ENCODE results near the gene HNRNPD. TPM values are rescaled to one million over a fixed set of nuclear protein-coding genes. Genes with fewer than 3 reads are reported as not detected.
"Not testable (repeated sequence)": the region's sequence is repeated elsewhere in the genome, so short reads cannot be mapped to it uniquely, and the experiment has no call there.

Gene HNRNPD
- total RNA-seq, 1 experiment from 2014 or later = 80.1 TPM

DNA sequence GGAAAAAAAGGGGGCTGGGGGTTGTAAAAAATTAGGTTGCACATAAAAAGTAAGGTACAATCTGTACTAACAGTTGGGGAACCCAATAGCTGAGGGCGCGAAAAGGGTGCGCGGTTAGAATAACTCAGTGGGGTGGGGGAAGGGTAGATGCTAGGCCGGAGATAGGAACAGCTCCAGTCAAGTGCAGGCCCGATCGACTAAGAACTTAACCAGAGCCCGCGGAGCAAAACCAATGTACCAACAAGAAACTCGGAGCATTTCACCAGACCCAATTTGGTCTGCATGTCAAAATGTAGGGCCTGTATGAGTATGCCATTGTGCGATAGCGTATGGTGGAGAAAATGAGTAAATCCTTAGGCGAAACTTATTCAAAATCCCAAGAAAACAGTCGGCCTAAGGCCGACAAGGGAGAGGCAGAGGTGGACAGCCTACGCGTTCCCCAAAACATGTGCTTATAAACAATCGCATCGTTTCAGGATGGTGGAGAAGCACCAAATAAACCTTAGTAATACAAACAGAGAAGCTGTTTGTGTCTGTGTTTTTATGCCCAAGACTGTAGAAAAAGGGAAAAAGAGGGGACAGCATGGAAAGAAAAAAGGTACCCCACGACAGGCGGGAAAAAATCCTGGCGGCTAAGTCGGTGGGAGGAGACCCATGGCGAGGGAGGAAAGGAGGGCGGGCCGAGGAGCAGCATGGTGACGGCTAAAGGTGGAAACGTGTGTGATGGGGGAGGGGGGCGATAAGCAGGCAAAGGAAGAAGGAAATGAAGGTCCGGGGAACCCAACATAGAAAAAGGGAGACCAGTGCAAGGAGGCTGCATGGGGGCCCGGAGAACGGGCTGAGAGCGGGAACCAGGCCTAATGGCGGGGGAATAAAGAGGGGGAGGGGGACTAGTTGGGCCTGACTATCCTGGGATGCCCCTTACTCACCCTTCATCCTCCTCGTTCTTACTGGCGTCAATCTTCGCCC is 990 bp downstream of the HNRNPD start:
- peak; percentile 89 for DNase-seq (ENCODE audit: low spot score)

GRCh38 chr4:82371497-82371896 is 2.3 kb downstream of the HNRNPD start:
- DNase-seq (ENCODE audit: low spot score) = peak; percentile 33

- no peak for DNase-seq (ENCODE audit: low spot score)
Measured at GRCh38 chr4:82367438-82368097, 6.2 kb downstream of the HNRNPD start.

DNA sequence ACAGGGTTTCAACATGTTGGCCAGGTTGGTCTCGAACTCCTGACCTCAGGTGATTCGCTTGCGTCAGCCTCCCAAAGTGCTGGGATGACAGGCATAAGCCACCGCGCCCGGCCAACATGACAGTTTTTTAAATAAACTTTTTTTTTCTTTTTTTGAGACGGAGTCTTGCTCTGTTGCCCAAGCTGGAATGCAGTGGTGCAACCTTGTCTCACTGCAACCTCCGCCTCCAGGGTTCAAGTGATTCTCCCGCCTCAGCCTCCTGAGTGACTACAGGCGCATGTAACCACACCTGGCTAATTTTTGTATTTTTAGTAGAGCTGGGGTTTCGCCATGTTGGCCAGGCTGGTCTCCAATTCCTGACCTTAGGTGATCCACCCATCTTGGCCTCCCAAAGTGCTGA is 7.4 kb downstream of the HNRNPD start:
- not testable (repeated sequence) for DNase-seq (ENCODE audit: low spot score)

DNA sequence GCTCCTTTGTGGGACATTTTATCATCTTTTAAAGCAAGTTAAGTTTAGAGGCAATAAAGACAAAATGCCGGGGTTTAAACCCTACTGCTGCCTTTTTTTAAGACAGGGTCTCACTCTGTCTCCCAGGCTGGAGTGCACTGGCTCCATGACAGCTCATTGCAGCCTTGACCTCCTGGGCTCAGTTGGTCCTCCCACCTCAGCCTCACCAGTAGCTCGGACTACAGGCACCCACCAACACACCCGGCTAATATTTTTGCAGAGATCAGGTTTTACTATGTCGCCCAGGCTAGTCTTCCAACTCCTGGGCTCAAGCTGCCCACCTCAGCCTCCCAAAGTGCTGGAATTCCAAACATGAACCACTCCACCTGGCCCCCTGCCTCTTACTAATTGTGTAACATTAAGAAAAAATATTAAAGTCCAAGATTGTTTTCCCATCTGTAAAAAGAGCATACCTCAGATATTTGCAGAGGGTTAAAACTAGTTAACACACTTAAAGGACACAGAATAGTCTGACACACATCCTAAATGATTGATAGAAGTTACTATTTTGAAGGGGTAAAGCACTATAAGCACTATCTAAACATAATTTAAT is 9.8 kb downstream of the HNRNPD start:
- DNase-seq (ENCODE audit: low spot score) = no peak

DNA sequence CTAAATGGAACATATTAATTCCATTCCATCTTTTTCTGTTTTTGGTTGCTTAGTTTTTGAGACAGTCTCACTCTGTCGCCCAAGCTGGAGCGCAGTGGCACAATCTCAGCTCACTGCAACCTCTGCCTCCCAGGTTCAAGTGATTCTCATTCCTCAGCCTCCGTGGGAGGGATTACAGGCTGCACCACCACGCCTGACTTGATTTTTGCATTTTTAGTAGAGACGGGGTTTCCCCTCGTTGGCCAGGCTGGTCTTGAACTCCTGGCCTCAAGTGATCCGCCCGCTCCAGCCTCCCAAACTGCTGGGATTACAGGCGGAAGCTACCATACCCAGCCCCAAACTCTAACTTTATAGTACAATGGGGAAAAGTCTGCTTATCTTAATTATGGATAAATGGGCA is 11.2 kb downstream of the HNRNPD start:
- DNase-seq (ENCODE audit: low spot score) = no peak

- peak; percentile 54 for DNase-seq (ENCODE audit: low spot score)
Measured at GRCh38 chr4:82360298-82361177, 13.3 kb downstream of the HNRNPD start.

DNA sequence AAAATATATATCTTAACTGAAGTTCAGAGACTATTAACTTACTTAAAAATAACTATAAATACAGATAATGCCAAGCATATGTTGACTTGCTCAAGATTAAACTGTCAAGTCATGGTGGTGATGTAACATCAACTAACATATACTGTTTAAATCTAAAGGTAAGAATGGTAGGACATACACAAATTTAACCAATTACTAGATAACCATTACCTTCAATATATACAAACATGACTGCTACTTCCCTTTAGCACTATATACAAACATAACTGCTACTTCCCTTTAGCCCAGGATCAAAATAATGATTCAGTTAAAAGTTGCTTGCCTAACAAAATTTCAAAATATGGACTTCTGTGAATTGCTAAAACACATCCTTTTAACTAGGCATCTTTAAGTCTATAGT is 14.9 kb downstream of the HNRNPD start:
- no peak for DNase-seq (ENCODE audit: low spot score)

DNA sequence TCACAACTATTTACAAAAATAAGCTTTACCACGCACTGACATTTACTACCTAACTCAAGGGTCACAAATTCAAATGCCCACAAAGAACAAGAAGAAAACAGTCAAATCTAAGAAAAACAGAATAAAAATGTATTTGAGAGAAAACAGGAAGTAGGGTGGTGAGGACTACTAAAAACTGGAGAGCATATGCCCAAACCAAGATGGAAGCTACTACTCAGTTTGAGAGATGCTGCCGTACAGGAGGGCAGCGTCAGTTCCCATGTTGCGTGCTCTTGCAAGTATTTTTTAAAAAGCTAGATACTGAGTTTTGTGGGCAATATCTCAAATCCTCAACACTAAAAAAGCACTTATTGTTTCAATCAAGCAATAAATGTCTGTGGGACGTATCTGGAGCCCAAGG is 16.2 kb downstream of the HNRNPD start:
- DNase-seq (ENCODE audit: low spot score) = no peak

- no peak for DNase-seq (ENCODE audit: low spot score)
Measured at GRCh38 chr4:82354788-82355187, 19.0 kb downstream of the HNRNPD start.

GRCh38 chr4:82352825-82353366 is 20.9 kb downstream of the HNRNPD start:
- no peak for DNase-seq (ENCODE audit: low spot score)

DNA sequence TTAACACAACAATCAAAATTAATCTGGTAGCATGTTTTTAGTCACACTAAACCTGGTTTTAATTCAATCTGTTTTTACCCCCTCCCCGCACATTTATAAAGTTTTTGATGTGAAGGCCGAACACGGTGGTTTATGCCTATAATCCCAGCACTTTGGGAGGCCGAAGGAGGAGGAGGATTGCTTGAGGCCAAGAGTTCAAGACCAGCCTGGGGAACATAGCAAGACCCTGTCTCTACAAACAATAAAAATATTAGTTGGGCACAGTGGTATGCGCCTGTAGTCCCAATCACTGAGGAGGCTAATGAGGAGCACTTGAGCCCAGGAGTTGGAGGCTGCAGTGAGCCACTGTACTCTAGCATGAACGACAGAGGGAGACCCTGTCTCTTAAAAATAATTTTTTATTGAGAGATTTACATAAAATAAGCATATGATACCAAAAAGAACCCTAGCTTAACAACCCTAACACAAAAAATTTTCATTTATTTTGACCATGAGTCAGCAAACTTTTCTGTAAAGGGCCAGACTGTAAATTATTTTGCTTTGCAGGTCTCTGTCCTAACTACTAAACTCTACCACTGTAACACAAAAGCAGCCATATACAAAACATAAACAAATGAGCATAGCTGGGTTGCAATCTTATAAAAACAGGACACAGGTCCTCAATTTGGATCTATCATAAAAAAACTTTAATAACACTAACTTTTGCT is 21.5 kb downstream of the HNRNPD start:
- DNase-seq (ENCODE audit: low spot score) = no peak

- no peak for DNase-seq (ENCODE audit: low spot score)
Measured at GRCh38 chr4:82346126-82346525, 27.7 kb downstream of the HNRNPD start.

DNA sequence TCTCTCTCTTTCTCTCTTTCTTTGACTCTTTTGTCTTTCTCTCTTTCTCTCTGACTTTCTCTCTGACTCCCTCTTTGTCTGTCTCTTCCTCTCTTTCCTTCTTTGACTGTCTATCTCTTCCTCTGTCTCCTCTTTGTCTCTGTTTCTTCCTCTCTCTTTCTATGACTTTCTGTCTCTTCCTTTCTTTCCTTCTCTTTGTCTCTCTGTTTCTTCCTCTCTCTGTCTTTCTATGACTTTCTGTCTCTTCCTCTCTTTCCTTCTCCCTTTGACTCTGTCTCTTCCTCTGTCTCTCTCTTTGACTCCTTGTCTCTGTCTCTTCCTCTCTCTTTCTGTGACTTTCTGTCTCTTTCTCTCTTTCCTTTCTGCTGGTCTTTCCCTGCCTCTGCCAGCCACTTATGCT is 38.7 kb downstream of the HNRNPD start:
- no peak for DNase-seq (ENCODE audit: low spot score)

GRCh38 chr4:82333641-82334040 is 40.1 kb downstream of the HNRNPD start:
- DNase-seq (ENCODE audit: low spot score) = not testable (repeated sequence)

GRCh38 chr4:82331814-82332213 is 42.0 kb downstream of the HNRNPD start:
- no peak for DNase-seq (ENCODE audit: low spot score)

DNA sequence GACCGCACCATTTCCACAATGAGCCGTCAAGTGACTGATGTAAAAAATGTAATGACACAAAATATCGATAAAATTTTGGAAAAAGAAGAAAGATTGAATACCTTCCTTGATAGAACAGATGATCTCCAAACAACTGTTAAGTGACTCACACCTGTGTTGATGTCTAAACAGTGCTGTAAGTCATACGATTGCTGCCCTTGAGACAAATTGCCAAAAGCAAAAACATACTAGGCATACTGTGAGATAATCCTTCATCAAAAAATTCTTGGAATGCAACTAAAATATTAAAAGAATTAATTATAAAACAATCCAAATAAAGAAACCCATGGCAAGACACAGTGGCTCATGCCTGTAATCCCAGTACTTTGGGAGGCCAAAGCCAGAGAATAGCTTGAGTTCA is 53.4 kb downstream of the HNRNPD start:
- DNase-seq (ENCODE audit: low spot score) = no peak

DNA sequence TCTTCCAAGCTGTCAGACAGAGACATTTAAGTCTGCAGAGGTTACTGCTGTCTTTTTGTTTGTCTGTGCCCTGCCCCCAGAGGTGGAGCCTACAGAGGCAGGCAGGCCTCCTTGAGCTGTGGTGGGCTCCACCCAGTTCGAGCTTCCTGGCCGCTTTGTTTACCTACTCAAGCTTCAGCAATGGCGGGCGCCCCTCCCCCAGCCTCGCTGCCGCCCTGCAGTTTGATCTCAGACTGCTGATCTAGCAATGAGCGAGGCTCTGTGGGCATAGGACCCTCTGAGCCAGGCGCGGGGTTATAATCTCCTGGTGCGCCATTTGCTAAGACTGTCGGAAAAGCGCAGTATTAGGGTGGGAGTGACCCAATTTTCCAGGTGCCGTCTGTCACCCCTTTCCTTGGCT is 70.7 kb downstream of the HNRNPD start:
- DNase-seq (ENCODE audit: low spot score) = not testable (repeated sequence)
